GM19455 (cell line): Measurements from ENCODE around the gene ADSS1.

ENCODE experiments used
- ATAC-seq: cut with Tn5 transposase; IDR thresholded peaks from one replicate; pipeline ENCODE4 v1.9.1; 2021; ENCODE audit not compliant: unreplicated experiment

Gene ADSS1

GRCh38 chr14:104778694-104779331, 54.8 kb downstream of the ADSS1 start:
- no peak for ATAC-seq

- no peak for ATAC-seq
Measured at GRCh38 chr14:104779776-104780512, 55.9 kb downstream of the ADSS1 start.

DNA sequence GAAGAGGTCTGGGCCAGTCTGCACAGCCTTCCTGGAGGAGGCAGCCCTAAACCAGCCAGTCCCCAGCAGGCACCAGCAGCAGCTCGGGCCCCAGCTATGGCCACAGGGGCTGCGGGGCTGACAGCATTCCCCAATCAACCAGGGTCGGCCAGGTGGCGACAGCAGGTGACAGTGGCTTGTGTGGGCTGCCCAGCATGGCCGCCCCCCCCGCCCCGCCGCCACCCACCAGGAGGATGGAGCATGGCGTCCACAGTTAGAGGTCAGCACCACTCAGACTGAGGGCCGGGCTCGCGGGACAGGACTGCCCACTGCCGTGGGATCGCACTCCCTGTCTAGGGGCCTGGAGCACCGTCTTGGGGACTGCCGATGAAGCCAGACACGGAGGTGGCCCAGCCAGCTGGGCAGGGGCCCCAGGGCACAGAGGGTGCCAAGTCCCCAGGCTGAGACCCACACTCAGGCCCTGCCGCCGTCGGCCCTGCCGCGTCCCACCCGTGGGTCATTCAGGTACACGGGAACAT, 56.5 kb downstream of the ADSS1 start:
- ATAC-seq: no peak

GRCh38 chr14:104781271-104782077, 57.4 kb downstream of the ADSS1 start:
- ATAC-seq: no peak

- ATAC-seq: no peak
Measured at GRCh38 chr14:104782086-104782807, 58.2 kb downstream of the ADSS1 start.

DNA sequence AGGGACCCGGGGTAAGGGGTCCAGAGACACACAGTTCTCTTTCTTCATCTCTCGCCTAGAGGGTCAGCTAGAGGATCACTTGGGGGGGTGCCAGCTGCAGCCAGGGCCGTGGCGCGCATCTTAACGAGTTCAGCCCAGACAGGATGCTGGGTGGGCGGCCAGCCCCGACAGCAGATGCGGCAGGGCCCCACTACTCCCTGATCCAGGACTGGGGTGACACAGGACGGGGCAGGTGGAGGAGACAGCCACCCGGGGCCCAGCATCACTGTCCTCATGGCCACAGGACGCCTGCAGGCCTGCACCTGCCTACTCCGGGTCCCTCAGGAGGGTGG, 58.7 kb downstream of the ADSS1 start:
- no peak for ATAC-seq

- ATAC-seq: no peak
Measured at GRCh38 chr14:104783484-104784217, 59.6 kb downstream of the ADSS1 start.

DNA sequence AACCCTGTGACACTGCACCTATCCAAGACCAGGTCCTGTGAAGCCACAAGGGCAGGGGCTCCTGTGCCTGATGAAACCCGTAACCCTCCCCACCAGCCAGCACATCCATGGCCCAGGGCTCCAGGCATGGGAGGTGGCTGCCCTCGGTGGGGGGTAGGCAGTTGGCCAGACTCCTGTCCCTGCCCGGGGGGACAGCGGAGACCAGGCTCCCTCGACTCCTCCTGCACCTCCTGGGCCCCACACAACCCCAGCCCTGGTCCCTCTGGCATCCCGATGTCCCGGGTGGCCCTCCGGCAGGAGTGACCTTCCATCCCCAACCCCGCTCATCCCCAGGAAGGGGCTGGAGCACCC, 60.2 kb downstream of the ADSS1 start:
- ATAC-seq: no peak

DNA sequence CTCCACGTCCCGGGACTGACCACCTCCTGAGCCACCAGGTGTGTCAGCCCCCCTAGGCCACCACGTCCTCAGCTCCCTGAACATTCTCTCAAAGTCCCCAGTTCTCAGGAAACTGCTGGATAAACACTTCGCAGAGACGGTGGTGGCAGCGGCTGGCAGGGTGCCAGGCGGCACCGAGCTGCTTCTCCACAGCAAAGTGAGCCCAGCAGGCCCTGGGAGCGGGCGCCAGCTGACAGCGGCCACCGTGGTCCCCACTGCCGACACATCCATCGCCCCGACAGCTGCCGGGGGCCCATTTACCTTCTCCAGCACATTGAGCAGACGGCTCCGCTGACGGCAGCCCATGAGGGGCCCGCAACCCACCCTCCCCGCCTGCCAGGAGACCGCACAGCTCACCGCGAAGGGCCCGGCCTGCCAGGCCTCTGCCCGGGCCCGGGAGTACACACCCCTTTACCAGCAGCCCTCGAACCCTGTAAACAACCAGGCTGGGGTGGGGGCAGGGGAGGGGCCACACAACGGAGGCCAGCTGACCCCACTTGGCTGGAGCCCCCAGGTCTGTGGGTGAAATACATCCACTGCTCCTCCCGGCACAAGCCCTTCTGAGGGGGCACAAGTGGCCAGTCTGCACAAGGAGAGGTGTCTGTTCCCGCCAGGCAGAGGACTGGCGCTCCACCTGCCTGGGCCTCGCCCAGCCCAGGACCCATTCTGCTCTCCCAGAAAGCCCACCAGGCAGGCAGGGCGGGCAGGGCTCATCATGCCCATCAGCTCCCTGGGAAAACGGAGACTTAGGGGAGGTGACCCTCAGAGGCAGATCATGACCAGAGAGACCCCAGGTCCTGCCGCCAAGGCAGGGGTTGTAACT, 61.0 kb downstream of the ADSS1 start:
- ATAC-seq: no peak

DNA sequence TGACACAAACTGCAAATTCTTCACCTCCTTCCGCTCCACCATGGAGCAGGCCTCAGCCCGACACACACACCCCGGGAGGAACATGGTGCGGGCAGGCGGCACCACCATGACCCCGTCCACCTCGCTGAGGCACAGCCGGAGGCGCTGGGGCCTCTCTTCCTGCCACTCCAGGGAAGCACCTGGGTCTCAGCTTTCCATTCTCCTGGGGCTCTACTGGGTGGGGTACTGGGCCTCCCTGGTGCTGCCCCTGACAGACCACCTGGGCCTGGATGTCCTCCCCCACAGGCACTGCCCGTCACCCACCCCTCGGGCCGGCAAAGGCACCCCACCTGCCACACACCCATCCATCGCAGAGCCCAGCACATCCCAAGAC, 61.7 kb downstream of the ADSS1 start:
- no peak for ATAC-seq

DNA sequence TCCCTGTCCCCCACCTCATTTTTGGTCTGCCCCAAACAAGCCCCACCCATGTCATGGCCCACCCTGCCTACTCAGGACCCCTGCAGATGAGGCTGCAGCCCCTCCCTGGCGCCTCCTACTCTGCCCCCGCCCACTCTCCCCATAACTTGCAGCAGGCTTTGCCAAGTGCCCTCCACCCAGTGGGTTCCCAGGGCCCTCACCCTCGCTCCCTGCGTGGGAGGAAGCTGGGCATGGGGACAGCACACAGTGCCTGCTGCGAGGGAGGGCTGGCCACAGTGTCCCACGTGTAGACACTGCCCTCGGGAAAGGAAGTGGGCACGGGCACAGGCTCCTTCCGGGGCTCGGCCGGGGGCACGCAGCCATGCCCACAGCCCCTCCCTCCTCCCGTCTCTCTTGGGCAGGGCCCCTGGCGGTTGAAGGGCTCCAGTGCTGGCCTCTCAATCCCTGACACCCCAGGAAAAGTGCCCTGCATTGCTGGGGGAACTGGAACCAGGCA, 62.1 kb downstream of the ADSS1 start:
- no peak for ATAC-seq

DNA sequence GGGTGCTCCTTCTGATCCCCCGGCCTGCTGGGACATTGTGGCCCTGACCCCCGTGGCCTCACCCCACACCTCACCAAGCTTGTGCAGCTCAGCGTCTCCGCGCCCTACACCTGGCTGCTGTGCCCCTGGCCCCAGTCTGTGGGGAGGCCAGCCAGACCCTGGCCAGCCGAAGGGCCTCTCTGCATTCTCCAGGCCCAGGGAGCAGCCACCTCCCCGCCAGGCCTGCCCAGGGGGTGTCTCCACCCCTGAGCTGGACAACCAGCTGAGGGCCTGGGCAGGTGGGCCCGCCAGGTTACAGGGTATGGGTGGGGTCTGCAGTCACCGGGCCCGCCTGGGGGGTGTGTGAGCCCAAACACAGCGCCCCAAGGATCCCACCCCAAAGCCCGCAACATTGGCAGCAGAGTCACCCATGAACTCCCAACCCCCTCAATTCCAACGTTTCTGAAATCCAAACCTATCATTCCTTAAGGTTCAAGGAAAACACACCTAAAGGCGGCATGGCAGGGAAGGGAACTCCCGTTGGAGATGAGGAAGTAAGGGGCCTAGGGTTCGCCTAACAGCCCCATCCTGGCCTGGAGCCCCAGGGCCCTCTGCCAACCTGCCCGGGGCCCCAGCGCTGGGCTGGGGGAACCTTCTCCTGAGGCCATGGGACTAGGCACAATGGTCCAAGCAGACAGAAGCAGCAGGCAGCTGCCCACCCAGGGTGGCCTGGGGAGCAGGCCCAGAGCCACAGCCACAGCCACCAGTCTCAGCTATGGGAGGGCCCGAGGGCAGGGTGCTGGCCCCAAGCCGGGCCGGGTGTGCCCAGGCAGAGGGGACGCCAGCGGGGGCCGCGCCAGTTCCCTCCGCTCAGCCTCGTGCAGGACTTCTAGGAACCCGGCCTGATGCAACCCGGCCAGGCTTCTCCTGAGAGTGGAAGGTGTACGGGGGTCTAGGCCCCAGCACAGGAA, 63.0 kb downstream of the ADSS1 start:
- ATAC-seq: no peak

DNA sequence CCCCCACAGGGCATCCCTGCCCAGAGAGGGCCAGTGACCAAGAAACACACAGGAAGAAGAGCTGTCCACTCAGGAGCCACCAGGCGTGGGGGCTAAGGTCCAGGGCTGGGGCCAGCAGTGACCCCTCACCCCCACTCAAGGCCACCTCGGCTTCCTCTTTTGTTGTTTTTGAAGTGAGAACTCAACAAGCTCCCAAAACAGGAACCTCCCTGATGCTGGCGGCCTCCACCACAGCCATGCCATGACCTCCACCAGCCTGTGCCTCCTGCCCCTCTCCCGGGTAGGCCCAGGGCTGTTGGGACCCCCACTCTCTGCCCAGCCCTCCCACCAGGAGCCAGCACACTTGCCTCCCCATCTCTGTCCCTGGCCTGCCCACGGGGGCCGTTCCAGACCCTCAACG, 63.7 kb downstream of the ADSS1 start:
- no peak for ATAC-seq

DNA sequence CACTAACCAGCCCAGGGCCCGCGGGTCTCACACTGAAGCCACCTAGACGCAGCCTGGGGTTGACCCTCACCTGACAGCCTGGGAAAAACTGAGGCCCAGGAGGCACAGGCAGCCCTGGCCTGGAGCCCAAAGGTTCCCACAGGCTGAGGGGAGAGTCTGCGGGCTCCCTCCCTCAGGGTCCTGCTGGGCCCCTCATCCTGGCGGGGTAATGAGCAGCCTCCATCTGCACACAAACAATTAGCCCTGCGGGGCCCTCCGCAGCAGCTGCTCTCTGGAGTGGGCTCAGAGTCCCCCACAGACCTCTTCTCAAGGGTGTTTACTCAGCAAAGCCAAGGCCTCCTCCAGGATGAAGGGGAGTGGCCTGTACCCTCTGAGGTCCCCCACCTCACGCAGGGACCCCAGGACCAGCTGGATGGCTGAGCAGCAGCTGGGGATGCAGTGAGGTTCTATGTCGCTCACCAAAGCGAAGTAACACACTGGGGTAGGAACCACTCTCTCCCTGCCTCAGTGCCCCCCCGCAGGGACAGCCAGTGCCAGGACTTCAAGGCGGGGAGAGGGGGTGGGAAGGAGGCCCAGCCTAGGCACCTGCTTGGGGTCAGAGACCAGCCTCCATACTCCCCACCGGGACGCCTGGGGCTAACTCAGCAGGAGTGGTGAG, 64.3 kb downstream of the ADSS1 start:
- no peak for ATAC-seq

GRCh38 chr14:104788873-104789663, 65.0 kb downstream of the ADSS1 start:
- ATAC-seq: no peak

GRCh38 chr14:104789752-104790743, 66.0 kb downstream of the ADSS1 start:
- ATAC-seq: no peak
